NOMO-1 (cell line): ENCODE measurements around the gene ACTG1.
"Not testable (repeated sequence)": the region's sequence is repeated elsewhere in the genome, so short reads cannot be mapped to it uniquely, and the experiment has no call there.

Experiments used
- DNase-seq, 2 experiments: peaks; one replicate each; lab custom pipeline; 2025; ENCODE audit not compliant: unreplicated experiment in 2 of 2; lab: John Stamatoyannopoulos, UW

The ACTG1 gene

DNA sequence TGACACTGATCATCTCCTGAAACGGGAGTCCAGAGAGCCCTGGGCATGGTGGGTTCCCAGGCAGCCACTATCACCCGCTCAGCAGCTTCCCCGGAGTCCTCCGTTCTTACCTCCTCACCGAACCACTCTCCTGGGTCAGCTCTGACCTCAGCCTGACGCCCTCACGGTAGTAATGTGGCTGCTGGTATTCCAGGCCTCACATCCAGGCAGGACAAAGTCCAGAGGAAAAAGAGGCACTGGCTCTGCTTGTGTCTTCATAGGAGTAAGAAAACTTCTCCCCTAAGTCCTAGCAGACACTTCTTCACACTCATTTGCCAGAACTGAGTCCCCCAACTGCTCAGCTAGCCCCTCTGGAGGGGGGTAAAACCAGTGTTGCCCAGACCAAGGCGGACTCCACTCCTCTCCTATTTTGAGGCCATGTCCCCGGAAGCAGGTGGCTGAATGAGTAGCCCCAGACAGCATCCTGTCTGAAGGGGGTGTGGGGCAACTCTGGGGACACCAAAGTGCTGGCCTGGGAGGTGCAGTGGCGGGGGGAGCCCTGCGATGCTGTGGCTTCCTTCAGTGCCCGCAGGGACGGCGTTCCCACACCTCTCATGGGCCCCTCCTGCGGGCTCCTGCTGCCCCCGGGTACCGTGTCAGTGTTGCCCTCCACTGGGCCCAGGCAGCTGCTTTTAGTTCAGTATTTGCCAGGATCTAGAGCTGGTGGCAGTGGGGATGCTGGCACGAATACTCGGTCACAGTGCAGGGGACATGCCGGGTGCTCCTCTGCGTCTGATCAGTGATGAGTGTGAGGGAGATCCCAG, 20.9 kb upstream of the ACTG1 start:
- no peak for DNase-seq

DNA sequence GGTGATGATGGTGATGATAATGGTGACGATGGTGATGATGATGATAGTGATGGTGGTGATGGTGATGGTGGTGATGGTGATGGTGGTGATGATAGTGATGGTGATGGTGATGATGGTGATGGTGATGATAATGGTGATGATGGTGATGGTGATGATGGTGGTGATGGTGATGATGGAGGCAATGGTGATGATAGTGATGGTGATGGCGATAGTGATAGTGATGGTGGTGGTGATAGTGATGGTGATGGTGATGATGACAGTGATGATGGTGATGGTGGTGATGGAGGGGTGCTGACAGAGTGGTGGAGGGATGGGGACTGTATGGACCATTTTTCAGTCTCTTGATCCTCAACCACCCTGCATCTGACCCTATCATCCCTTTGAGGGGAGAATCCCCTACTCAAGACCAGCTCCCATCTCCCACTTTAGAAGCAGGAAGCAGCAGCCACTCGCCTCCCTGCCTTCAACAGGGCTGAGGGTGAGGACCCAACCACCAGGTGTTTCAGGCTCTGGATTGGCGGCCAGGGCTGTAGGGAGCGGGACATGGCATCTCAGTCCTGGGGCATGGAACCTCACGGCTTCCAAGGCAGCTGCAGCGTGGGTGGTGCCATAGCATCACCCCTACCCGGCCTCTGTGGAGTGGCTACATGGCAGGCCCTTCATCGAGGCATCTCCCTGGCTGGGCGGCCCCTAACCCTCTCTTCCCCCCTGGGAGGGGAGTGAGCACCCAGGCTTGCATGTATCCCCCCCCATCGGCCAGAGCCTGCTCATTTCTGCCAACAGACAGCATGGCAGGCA, 20.1 kb upstream of the ACTG1 start:
- no peak for DNase-seq

- not testable (repeated sequence) for DNase-seq
Measured at GRCh38 chr17:81531998-81532404, 19.4 kb upstream of the ACTG1 start.

- not testable (repeated sequence) for DNase-seq
Measured at GRCh38 chr17:81531013-81531412, 18.4 kb upstream of the ACTG1 start.

DNA sequence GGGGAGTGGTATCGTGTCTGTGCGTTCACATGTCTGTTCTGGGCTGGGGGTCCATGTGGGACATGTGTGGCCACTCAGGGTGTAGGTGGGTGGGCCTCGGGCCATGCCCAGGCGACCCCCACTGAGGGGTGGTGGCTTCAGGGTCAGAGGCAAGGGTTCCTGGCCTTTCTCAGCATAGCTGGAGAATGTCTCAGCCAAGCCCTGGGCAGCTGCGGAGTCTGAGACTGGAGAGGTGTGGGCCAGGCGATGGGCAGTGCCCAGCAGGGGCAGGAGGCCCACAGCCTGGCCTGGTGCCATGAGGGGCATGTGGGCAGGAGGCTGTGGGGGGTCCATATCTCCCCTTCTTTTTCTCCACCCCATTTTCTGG, 16.8 kb upstream of the ACTG1 start:
- no peak for DNase-seq

- DNase-seq: no peak
Measured at GRCh38 chr17:81528651-81529436, 16.2 kb upstream of the ACTG1 start.

DNA sequence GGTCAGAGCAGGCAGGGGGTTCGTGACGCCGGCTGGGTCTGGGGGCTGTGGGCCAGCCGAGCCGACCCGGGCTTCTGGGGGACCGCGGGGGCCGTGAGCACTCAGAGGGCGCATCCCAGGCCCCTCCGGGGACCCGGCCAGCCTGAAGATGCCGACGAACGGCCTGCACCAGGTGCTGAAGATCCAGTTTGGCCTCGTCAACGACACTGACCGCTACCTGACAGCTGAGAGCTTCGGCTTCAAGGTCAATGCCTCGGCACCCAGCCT, 15.7 kb upstream of the ACTG1 start:
- DNase-seq: no peak

- DNase-seq: no peak
Measured at GRCh38 chr17:81527591-81528383, 15.2 kb upstream of the ACTG1 start, which contains the start of gene FSCN2. TSS of gene FSCN2 (plus strand) at chr17:81528377. CDS start at chr17:81528532, 155 bp downstream.

- DNase-seq: no peak
Measured at GRCh38 chr17:81526662-81527571, 14.3 kb upstream of the ACTG1 start.

GRCh38 chr17:81524865-81525159, 12.2 kb upstream of the ACTG1 start:
- DNase-seq: no peak

DNA sequence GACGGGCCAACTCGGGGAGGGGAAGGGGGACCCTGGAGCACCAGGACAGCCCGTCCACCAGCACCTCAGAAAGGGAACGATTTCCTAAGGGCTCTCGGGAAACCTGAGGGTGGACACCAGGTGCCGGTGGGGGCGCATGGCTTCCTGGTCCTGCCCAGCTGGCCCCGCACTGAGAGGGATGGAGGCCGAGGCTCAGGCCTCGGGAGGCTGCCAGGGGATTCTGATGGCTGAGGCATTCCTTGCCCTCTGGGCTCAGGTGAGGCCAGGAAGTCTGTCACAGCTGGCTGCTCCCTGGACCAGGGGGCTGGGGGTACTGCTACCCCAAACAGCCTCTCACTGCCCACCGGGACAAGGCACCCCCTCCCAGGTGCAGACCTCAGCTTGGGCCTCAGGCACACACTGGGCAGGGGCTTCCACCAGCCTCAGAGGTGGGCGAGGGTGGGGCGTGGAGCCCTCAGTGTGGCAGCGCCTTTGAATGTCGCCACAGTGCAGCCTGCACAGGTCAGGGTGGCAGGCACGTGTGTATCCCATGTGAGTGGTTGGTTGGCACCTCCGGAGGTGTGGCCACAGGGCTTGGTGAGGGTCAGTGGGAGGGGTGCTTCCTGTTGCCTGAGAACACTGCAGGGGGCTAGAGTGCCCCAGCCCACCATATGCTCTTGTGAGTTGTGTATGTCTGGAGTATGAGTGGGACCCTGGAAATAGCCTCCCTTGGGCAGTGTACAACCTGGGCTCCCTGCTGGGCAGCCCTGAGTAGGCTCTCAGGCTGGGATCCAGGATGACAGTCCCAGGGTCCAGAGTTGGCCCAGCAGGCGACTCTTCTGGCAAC, 11.7 kb upstream of the ACTG1 start:
- no peak for DNase-seq

GRCh38 chr17:81523402-81524038, 10.9 kb upstream of the ACTG1 start:
- no peak for DNase-seq

DNA sequence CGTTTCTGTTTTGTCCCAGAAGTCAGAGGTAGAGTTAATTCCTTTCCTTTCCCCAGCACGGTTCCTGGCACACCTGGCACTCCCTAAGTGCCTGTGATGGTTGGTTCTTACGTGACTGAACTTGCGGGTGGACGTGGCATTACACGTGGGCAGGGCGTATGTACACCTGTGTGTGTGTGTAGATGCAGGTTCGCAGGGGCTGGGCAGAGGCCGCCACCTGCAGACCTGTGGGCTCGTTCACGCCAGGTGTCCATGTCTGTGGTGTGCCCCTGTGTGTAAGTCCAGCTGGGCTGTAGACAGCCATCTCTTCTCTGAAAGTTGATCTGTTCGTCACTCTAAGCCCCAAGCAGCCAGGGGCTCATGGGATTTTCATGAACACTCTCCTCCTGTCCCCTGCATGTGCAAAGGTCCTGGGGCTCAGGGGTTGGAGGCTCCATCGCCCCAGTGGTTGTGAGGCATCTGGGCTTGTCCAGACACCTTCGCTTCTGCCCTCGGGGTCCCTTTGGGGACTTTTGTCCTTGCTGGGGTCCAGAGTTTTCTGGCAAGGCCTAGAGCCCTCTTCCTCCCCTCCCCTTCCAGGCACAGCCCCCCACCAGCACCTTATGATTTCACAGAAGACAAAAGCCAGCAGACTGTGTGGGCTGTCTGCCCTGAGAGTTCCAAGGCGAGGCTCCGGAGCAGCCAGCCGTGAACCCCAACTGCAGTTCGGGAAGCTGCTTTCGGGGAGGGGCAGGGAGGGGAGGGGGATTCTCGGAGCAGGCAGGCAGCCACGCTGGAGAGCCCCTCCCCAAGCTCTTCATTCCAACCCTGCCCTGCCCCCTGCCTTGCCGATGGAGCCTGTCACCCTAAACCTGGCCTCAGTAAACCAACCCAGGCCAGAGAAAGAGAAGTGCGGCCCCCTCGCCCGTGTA, 10.1 kb upstream of the ACTG1 start:
- DNase-seq: no peak

DNA sequence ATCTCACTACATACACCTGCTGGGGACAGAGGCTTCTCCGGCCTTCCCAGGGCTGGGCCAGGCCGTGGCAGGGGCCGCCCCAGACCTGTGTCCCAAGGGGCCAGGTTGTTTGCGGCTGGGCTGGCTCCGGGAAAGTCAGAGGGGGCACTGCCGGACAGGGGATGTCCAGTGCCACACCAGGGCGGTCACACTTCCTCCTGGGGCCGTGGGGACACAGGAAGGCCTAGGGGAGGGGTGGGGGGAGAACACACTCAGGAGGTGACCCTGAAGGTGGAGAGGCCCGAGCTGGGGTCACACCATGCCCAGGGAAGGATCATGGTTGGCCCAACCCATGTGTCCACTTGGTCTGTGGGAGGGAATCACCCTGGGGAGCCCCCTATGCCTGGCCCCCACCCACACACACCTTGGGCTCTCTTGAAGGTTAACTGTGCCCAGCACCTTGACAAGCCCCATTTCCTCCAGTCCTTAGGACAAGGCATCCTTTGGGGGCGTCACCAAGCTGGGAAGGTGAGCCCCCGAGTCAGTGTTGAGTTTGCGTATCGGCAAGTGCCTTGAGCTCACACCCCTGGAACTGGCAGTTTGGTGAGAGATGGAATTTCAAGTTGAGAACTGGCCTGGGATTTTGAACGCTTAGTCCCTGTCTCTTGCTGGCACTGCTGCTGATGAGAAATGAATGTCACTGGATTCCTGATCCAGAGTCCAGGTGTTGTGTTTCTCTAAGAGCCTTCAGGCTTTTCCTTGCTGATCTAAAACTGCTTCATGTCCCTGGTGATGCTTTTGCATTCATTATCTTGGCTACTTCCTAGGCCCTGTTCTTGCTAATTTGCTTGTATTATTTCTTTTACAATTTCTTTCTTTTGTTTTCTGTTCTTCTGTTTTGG, 7.7 kb upstream of the ACTG1 start:
- DNase-seq: no peak

DNA sequence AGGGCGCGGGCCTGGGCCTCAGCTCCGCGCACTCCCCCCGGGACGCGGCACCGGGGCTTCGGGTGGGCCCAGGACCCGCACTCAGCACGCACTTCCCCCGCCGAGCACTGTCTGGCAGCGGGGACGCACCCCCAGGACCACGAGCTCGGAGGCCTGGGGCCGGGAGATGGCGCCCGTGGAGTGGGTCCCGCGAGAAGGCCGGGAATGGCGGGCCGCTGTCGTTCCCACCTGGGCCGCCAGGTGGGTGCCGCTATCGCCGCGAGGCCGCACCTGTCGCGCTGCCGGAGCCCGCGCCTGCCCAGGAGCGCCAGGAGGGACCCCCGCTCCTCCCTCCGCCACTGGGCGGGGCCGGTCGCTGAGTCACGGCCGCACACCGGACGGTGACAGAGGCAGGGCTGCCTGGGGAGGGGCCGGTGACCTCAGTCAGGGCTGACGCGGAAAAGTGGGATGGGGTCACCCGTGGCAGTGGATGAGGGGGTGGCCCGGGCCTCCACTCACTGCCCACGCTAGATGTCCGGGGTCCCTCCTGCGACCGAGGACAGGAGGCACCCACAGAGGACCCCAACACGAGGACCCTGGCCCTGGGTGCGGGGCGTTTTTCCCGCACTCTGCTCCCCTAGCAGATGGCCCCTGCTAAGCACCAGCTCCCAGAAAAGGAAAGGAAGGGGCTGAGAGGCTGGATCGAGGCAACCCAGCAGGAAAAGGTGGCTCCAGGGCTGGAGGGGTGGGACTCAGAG, 6.9 kb upstream of the ACTG1 start:
- peak in 1 of 2 experiments; percentile 25 for DNase-seq

- DNase-seq: peak in 1 of 2 experiments; percentile 42
Measured at GRCh38 chr17:81518785-81519283, 6.2 kb upstream of the ACTG1 start.
